A549 (cell line): Measurements from ENCODE around the gene HMCES. TPM values are rescaled to one million over a fixed set of nuclear protein-coding genes. Genes with fewer than 3 reads are reported as not detected.

Experiments used
- ATAC-seq, 2 experiments: fragments of 200-7000 bp in 1 of 2; fragments of >200 bp in 1 of 2; cut with Nextera tagmentation in 1 of 2; cut with Tn5 transposase in 1 of 2; 3 replicates each; pipeline versions ENCODE4 v1.8.0 to v1.9.1; 2018 to 2020; ENCODE audit warnings: mild to moderate bottlenecking in 1 of 2, moderate library complexity in 1 of 2
- CTCF ChIA-PET: fragments of 300-600 bp; sonication (Branson Sonifier 250); formaldehyde crosslinking; extraction: SDS; loops from one replicate; lab custom pipeline; 2021; ENCODE audit warnings: antibody characterized with exemption, inconsistent platforms; lab: Yijun Ruan, JAX
- POLR2A ChIA-PET: fragments of 350-600 bp; formaldehyde crosslinking; extraction: SDS; loops from one replicate; lab custom pipeline; 2021; ENCODE audit warnings: antibody characterized with exemption, inconsistent platforms; lab: Yijun Ruan, JAX
- DNase-seq, 2 experiments: peaks; one replicate each; pipeline versions ENCODE4 v3.0.0 to v3.0.0-alpha.2; 2011 to 2016; ENCODE audit warnings: low read depth in 1 of 2, low spot score in 1 of 2
- FAIRE-seq: peaks from 2 replicates; lab custom pipeline; 2011; peaks lifted over from hg19 to GRCh38; lab: Jason Lieb, UNC
- H3K27ac ChIP-seq, 2 experiments: fragments of >200 bp; sonication (Bioruptor Twin); formaldehyde crosslinking; 3 replicates each; pipeline ENCODE4 v1.5.1; 2016 to 2017
- H3K4me1 ChIP-seq: fragments of >200 bp; sonication (Bioruptor Twin); formaldehyde crosslinking; 3 replicates; pipeline ENCODE4 v1.6.1; 2016
- H3K4me2 ChIP-seq: fragments of >200 bp; sonication (Bioruptor Twin); formaldehyde crosslinking; 3 replicates; pipeline ENCODE4 v1.6.1; 2016
- H3K4me3 ChIP-seq: fragments of >200 bp; sonication (Bioruptor Twin); formaldehyde crosslinking; 3 replicates; pipeline ENCODE4 v1.5.1; 2016
- H3K9me3 ChIP-seq: fragments of >200 bp; sonication (Bioruptor Twin); formaldehyde crosslinking; 3 replicates; pipeline ENCODE4 v1.6.1; 2016
- BHLHE40 ChIP-seq: IDR thresholded peaks from 2 replicates; pipeline ENCODE4 v1.6.1; 2012; ENCODE audit warnings: low read depth, low read length, inconsistent platforms
- CBX2 ChIP-seq: fragments of 200-600 bp; sonication (generic); IDR thresholded peaks from 2 replicates; pipeline ENCODE4 v1.6.1; 2016; ENCODE audit warnings: low read depth, mild to moderate bottlenecking, borderline replicate concordance
- CBX8 ChIP-seq: fragments of 200-600 bp; sonication (generic); IDR thresholded peaks from 2 replicates; pipeline ENCODE4 v1.6.1; 2016
- CHD4 ChIP-seq: fragments of 200-600 bp; sonication (generic); IDR thresholded peaks from 2 replicates; pipeline ENCODE4 v1.6.1; 2016; ENCODE audit warnings: antibody characterized with exemption, mild to moderate bottlenecking, borderline replicate concordance
- EHF ChIP-seq: fragments of 250-450 bp; sonication (Bioruptor Pico); IDR thresholded peaks from 2 replicates; pipeline ENCODE4 v1.5.0; 2020; ENCODE audit warnings: mild to moderate bottlenecking
- ESRRA ChIP-seq: fragments of 150-350 bp; IDR thresholded peaks from 2 replicates; pipeline ENCODE4 v1.6.1; 2014; ENCODE audit warnings: mild to moderate bottlenecking, low read length, borderline replicate concordance
- GATA3 ChIP-seq: IDR thresholded peaks from 2 replicates; pipeline ENCODE4 v1.6.1; 2012; ENCODE audit warnings: borderline replicate concordance
- HES2 ChIP-seq: fragments of >200 bp; sonication (Bioruptor Twin); formaldehyde crosslinking; IDR thresholded peaks from 2 replicates; pipeline ENCODE4 v1.6.1; 2016
- HEYL ChIP-seq: fragments of 250-450 bp; sonication (Bioruptor Pico); IDR thresholded peaks from 2 replicates; pipeline ENCODE4 v1.8.0; 2021; ENCODE audit warnings: mild to moderate bottlenecking, moderate library complexity
- HMGXB4 ChIP-seq: fragments of 250-450 bp; sonication (Bioruptor Pico); IDR thresholded peaks from 2 replicates; pipeline ENCODE4 v1.5.0; 2021; ENCODE audit warnings: mild to moderate bottlenecking, moderate library complexity, borderline replicate concordance
- HOXB13 ChIP-seq: fragments of 250-450 bp; sonication (Bioruptor Pico); IDR thresholded peaks from 2 replicates; pipeline ENCODE4 v1.5.0; 2020; ENCODE audit warnings: low read depth, mild to moderate bottlenecking, moderate library complexity
- JUNB ChIP-seq: fragments of >200 bp; sonication (Bioruptor Twin); formaldehyde crosslinking; IDR thresholded peaks from 2 replicates; pipeline ENCODE4 v1.6.1; 2016
- MAFK ChIP-seq: fragments of 450-650 bp; IDR thresholded peaks from 2 replicates; pipeline ENCODE4 v1.6.1; 2014; ENCODE audit not compliant: partially characterized antibody
- MAZ ChIP-seq: fragments of 150-350 bp; IDR thresholded peaks from 2 replicates; pipeline ENCODE4 v1.6.1; 2014; ENCODE audit warnings: antibody characterized with exemption, low read depth, low read length, borderline replicate concordance
- NFE2L2 ChIP-seq: fragments of 150-350 bp; conservative IDR thresholded peaks from 2 replicates; pipeline ENCODE4 v1.6.1; 2014; ENCODE audit warnings: low read length
- NR3C1 ChIP-seq: fragments of >200 bp; sonication (Bioruptor Twin); formaldehyde crosslinking; IDR thresholded peaks from 3 replicates; pipeline ENCODE4 v1.6.1; 2017
- POLR2AphosphoS2 ChIP-seq: conservative IDR thresholded peaks from 2 replicates; pipeline ENCODE4 v1.6.1; 2012; ENCODE audit warnings: low read length, improper control_type of control experiment, inconsistent platforms
- RAD21 ChIP-seq, 2 experiments: fragments of >200 bp in 1 of 2; sonication (Bioruptor Twin) in 1 of 2; formaldehyde crosslinking in 1 of 2; IDR thresholded peaks in 1 of 2; conservative IDR thresholded peaks in 1 of 2; 2 replicates in 1 of 2; 3 replicates in 1 of 2; pipeline ENCODE4 v1.6.1; 2012 to 2018; ENCODE audit warnings: inconsistent platforms in 1 of 2
- SMC3 ChIP-seq: fragments of >200 bp; sonication (Bioruptor Twin); formaldehyde crosslinking; IDR thresholded peaks from 3 replicates; pipeline ENCODE4 v1.6.1; 2018; ENCODE audit warnings: inconsistent platforms
- SREBF2 ChIP-seq: fragments of 450-650 bp; IDR thresholded peaks from 2 replicates; pipeline ENCODE4 v1.6.1; 2014; ENCODE audit warnings: mild to moderate bottlenecking, moderate library complexity
- ZFP36 ChIP-seq: fragments of 450-650 bp; IDR thresholded peaks from 2 replicates; pipeline ENCODE4 v1.6.1; 2014; ENCODE audit warnings: borderline replicate concordance; ENCODE audit not compliant: partially characterized antibody
- ZSCAN20 ChIP-seq: fragments of 250-450 bp; sonication (Bioruptor Pico); IDR thresholded peaks from 2 replicates; pipeline ENCODE4 v1.8.0; 2022; ENCODE audit warnings: mild to moderate bottlenecking, moderate library complexity
- WGBS: methylation state at CpG from one replicate; pipeline ENCODE4 v1.1.6; 2017; ENCODE audit errors: missing lambda C conversion rate; 5-methylcytosine and 5-hydroxymethylcytosine counted together
- polyA plus RNA-seq, 4 experiments: library from polyadenylated mRNA; depleted of rRNA in 3 of 4; stranded (reverse); fragments of >200 nt; fragmentation: RNase III in 1 of 4; extraction: RNeasy Plus Mini Kit Qiagen cat#74134 plus additional on column Dnase treatment in 1 of 4; gene quantifications; 2 replicates in 3 of 4; 3 replicates in 1 of 4; pipeline ENCODE4 v1.2.3, GENCODE V29; 2011 to 2017

The HMCES gene
- polyA plus RNA-seq, 2 of the 4 experiments (the other 2 are of a cell fraction): 35.2 to 39.9 TPM

- no peak for TF ChIP-seq HES2
- TF ChIP-seq MAFK: no peak
- TF ChIP-seq MAZ: no peak
- no peak for TF ChIP-seq HMGXB4
- TF ChIP-seq CBX8: no peak
Measured at GRCh38 chr3:129304146-129304961, 25.7 kb downstream of the HMCES start (continued).

GRCh38 chr3:129304962-129305222 is 26.2 kb downstream of the HMCES start:
- no peak overlapping the region for H3K4me2 ChIP-seq

GRCh38 chr3:129305592-129306091 is 27.0 kb downstream of the HMCES start:
- no peak for TF ChIP-seq RAD21 (conservative IDR thresholded peaks at IDR 0.05 in 1 of 2, IDR thresholded peaks at IDR 0.05 in 1 of 2)
- TF ChIP-seq HES2: no peak
- TF ChIP-seq SMC3: no peak
- no peak for TF ChIP-seq ZFP36
- no peak for TF ChIP-seq ESRRA
- TF ChIP-seq BHLHE40: no peak
- no peak for TF ChIP-seq CHD4
- TF ChIP-seq HOXB13: no peak
- no peak for TF ChIP-seq HEYL
- TF ChIP-seq JUNB: no peak
- no peak for TF ChIP-seq ZSCAN20
- TF ChIP-seq NFE2L2: no peak
- TF ChIP-seq NR3C1: no peak
- TF ChIP-seq EHF (CRISPR knock-in tag): no peak
- no peak for TF ChIP-seq CBX2
- TF ChIP-seq POLR2AphosphoS2: no peak
- TF ChIP-seq GATA3: no peak
- no peaks in the 10 kb centered on the region for H3K9me3 ChIP-seq
- 0 out of 3 replicates have a peak overlapping the region, but pooled peaks have one; percentile 12 for H3K4me2 ChIP-seq
- H3K4me1 ChIP-seq: peaks cover 8% of the 10 kb centered on the region
- no peak for FAIRE-seq
- ATAC-seq: no peak
- DNase-seq: no peak
- 86% methylated on average over 17 of the region's 26 CpGs for WGBS
- no peak overlapping the region for H3K4me3 ChIP-seq
- ChIA-PET POLR2A (no interaction called here), CTCF (interaction anchor here (1.1 kb wide), 1 partner anchor 11 kb away, joined by 5 read pairs; a partner anchor contains a TSS)
- H3K27ac ChIP-seq: no peak overlapping the region

More at GRCh38 chr3:129304962-129305222, 26.2 kb downstream of the HMCES start:
- 100% methylated on average over 1 of the region's 1 CpG for WGBS
- FAIRE-seq (no peak), DNase-seq (no peak), ATAC-seq (peak in 1 of 2 experiments; percentile 26; a peak in 2 of 6 replicates)
- no peak overlapping the region for H3K4me3 ChIP-seq
- POLR2A ChIA-PET: no interaction called here
- H3K9me3 ChIP-seq: no peaks in the 10 kb centered on the region
- CTCF ChIA-PET: interaction anchor here (0.9 to 1.1 kb wide), 2 partner anchors 11 to 335 kb away, joined by 3 to 5 read pairs; a partner anchor contains a TSS
- H3K27ac ChIP-seq: no peak overlapping the region
- H3K4me1 ChIP-seq: peaks cover 8% of the 10 kb centered on the region
- no peak for TF ChIP-seq SREBF2
- no peak for TF ChIP-seq GATA3
- no peak for TF ChIP-seq ZFP36
